ENCODE data around the gene RNF169.

RNF169 gene

GRCh38 chr11:74748211-74749126 is at the start of gene RNF169:
TSS of gene RNF169 (plus strand) at chr11:74748849. CDS start at chr11:74748881, 32 bp downstream.
- H3K9ac ChIP-seq (ENCODE audit: low read length): peak within 1 kb of the TSS; percentile 91
- H3K9me3 ChIP-seq (ENCODE audit: control insufficient read depth, insufficient read depth, low read depth, low read length): no peaks in the 10 kb centered on the region
- H3K27me3 ChIP-seq (ENCODE audit: control insufficient read depth, insufficient read depth, low read length): no peaks in the 10 kb centered on the region
- peak within 1 kb of the TSS; percentile 89 for H3K4me3 ChIP-seq (ENCODE audit: low read depth, low read length)
- H3K27ac ChIP-seq (ENCODE audit: low read depth, low read length): peak within 1 kb of the TSS; percentile 57; the same call in 1 of the 2 replicates
- H3K4me1 ChIP-seq (ENCODE audit: control insufficient read depth, insufficient read depth, low read length): peaks cover 13% of the 10 kb centered on the region
- no peaks in the 10 kb centered on the region for H3K36me3 ChIP-seq (ENCODE audit: control insufficient read depth, insufficient read depth, low read length)

DNA sequence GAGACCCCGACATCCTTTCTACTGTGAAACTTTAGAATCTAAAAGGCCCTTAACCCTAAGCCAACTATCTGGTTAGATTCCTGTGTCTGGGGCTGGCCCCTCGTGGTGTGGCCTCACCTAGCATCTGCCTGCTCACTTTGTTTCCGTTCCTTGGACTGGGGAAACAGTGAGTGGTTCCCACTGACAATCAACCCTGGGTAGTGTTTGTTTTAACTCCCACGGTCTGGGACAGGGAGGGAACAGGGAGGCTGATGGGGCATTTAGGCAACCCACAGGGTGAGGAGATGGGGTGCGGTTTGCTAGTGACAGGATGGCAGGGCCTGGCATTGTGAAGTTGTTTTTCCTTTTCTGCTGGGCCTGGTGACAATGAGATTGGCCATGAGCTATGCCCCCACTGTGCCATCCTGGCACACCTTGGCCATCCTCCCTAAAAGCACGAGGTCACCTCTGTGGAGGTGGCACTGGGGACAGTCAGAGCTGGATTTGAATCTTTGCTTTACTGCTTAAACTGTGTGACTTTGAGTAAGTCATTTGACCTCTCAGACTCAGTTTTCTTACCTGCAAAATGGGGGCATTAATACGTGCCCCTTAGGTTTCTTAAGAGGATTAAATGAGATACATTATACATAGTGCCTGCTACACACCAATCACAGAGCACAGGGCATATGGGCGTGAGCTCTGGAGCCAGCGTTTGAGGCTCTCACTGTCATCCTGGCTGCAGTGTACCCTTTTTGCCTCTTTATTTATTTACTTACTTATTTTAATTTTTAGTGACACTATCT is 48.8 kb upstream of the RNF169 start:
- Histone ChIP-seq H3K27ac (ENCODE audit: low read depth, low read length) (no peak overlapping the region), H3K4me1 (ENCODE audit: control insufficient read depth, insufficient read depth, low read length) (peaks cover 16% of the 10 kb centered on the region), H3K4me3 (ENCODE audit: low read depth, low read length) (no peak overlapping the region), H3K27me3 (ENCODE audit: control insufficient read depth, insufficient read depth, low read length) (no peaks in the 10 kb centered on the region; the same call in 1 of the 2 replicates), H3K36me3 (ENCODE audit: control insufficient read depth, insufficient read depth, low read length) (no peaks in the 10 kb centered on the region), H3K9me3 (ENCODE audit: control insufficient read depth, insufficient read depth, low read depth, low read length) (no peaks in the 10 kb centered on the region), H3K9ac (ENCODE audit: low read length) (no peak overlapping the region)

- Histone ChIP-seq H3K4me1 (ENCODE audit: control insufficient read depth, insufficient read depth, low read length) (peaks cover 13% of the 10 kb centered on the region), H3K36me3 (ENCODE audit: control insufficient read depth, insufficient read depth, low read length) (no peaks in the 10 kb centered on the region), H3K9ac (ENCODE audit: low read length) (no peak overlapping the region), H3K27me3 (ENCODE audit: control insufficient read depth, insufficient read depth, low read length) (no peaks in the 10 kb centered on the region; the same call in 1 of the 2 replicates), H3K9me3 (ENCODE audit: control insufficient read depth, insufficient read depth, low read depth, low read length) (no peaks in the 10 kb centered on the region), H3K4me3 (ENCODE audit: low read depth, low read length) (no peak overlapping the region), H3K27ac (ENCODE audit: low read depth, low read length) (no peak overlapping the region)
Measured at GRCh38 chr11:74701351-74701750, 47.3 kb upstream of the RNF169 start.

DNA sequence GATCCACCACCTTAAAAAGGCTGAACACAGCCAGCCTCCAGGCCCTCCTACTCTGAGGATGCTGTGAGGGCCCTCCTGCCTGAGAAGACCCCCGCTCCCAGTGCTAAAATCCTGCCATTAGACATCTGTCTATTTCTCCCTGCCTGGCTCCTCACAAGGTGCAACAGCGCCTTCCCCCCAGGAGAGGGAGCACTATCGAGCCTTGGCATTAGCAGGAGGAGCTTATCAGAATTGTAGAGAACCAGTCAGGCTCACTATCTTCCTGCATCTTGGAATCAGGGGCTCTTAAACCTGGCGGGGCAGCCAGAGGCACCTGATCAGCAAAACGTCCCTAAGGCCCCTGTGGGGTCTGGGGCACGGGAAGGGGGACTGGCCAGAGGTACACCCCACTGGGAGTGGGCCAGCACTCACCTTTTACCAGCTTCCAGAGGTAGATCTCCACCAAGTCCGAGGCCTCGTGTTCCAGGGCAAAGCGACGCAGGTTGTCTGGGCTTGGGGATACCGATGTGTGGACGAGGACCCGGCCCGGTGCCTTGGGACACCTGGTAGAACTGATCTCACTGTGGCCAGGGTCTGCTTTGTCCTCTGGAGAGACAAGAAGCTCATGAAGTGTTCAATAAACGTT is 46.2 kb upstream of the RNF169 start:
- peaks cover 1% of the 10 kb centered on the region; the same call in 1 of the 2 replicates for H3K4me1 ChIP-seq (ENCODE audit: control insufficient read depth, insufficient read depth, low read length)
- no peak overlapping the region for H3K27ac ChIP-seq (ENCODE audit: low read depth, low read length)
- H3K9me3 ChIP-seq (ENCODE audit: control insufficient read depth, insufficient read depth, low read depth, low read length): no peaks in the 10 kb centered on the region
- H3K4me3 ChIP-seq (ENCODE audit: low read depth, low read length): no peak overlapping the region
- no peaks in the 10 kb centered on the region; the same call in 1 of the 2 replicates for H3K27me3 ChIP-seq (ENCODE audit: control insufficient read depth, insufficient read depth, low read length)
- no peak overlapping the region for H3K9ac ChIP-seq (ENCODE audit: low read length)
- no peaks in the 10 kb centered on the region for H3K36me3 ChIP-seq (ENCODE audit: control insufficient read depth, insufficient read depth, low read length)

DNA sequence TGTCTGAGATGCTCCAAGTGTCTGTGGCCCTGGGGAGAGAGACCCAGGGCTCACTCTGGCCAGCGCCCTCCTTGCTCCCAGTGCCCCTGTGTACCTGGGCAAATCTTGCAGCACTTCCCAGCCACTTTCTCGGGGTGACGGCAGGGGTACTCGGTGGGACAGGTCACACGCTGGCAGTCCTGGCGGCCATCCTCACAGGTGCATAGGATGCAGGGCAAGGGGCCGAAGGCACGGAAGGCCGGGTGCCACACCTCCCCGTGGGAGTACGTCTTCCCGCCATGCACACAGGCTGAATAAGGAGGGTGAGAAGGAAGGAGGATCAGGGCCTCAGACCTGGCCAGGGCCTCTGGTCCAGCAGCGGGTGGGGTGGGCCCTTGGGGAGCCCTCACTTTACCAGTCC is 45.4 kb upstream of the RNF169 start:
- H3K4me1 ChIP-seq (ENCODE audit: control insufficient read depth, insufficient read depth, low read length): peaks cover 5% of the 10 kb centered on the region; the same call in 1 of the 2 replicates
- H3K36me3 ChIP-seq (ENCODE audit: control insufficient read depth, insufficient read depth, low read length): no peaks in the 10 kb centered on the region
- H3K27me3 ChIP-seq (ENCODE audit: control insufficient read depth, insufficient read depth, low read length): no peaks in the 10 kb centered on the region; the same call in 1 of the 2 replicates
- H3K9ac ChIP-seq (ENCODE audit: low read length): no peak overlapping the region
- H3K4me3 ChIP-seq (ENCODE audit: low read depth, low read length): no peak overlapping the region
- H3K9me3 ChIP-seq (ENCODE audit: control insufficient read depth, insufficient read depth, low read depth, low read length): no peaks in the 10 kb centered on the region
- no peak overlapping the region for H3K27ac ChIP-seq (ENCODE audit: low read depth, low read length)

DNA sequence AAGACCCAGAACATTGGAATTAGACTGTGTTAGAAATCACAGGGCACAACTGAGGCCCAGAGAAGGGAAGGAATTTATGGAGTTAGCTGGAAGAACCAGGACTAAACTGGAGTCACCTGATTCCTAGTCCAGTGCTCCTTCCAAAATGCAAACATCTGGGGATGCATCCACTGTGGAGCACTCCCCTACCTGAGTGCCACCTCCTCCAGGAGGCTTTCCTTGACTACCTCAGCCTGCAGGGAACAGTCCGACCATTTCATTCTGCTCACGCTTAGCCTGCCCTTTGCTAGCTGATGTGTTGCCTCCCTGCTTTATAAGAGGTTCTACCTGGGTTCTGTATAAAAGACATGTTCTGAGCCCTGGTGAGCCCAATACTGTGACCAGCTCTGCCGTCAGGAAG is 41.5 kb upstream of the RNF169 start:
- H3K36me3 ChIP-seq (ENCODE audit: control insufficient read depth, insufficient read depth, low read length): no peaks in the 10 kb centered on the region
- peaks cover 16% of the 10 kb centered on the region for H3K4me1 ChIP-seq (ENCODE audit: control insufficient read depth, insufficient read depth, low read length)
- no peaks in the 10 kb centered on the region for H3K9me3 ChIP-seq (ENCODE audit: control insufficient read depth, insufficient read depth, low read depth, low read length)
- H3K27me3 ChIP-seq (ENCODE audit: control insufficient read depth, insufficient read depth, low read length): no peaks in the 10 kb centered on the region; the same call in 1 of the 2 replicates
- no peak overlapping the region for H3K27ac ChIP-seq (ENCODE audit: low read depth, low read length)
- H3K4me3 ChIP-seq (ENCODE audit: low read depth, low read length): no peak overlapping the region
- H3K9ac ChIP-seq (ENCODE audit: low read length): no peak overlapping the region

DNA sequence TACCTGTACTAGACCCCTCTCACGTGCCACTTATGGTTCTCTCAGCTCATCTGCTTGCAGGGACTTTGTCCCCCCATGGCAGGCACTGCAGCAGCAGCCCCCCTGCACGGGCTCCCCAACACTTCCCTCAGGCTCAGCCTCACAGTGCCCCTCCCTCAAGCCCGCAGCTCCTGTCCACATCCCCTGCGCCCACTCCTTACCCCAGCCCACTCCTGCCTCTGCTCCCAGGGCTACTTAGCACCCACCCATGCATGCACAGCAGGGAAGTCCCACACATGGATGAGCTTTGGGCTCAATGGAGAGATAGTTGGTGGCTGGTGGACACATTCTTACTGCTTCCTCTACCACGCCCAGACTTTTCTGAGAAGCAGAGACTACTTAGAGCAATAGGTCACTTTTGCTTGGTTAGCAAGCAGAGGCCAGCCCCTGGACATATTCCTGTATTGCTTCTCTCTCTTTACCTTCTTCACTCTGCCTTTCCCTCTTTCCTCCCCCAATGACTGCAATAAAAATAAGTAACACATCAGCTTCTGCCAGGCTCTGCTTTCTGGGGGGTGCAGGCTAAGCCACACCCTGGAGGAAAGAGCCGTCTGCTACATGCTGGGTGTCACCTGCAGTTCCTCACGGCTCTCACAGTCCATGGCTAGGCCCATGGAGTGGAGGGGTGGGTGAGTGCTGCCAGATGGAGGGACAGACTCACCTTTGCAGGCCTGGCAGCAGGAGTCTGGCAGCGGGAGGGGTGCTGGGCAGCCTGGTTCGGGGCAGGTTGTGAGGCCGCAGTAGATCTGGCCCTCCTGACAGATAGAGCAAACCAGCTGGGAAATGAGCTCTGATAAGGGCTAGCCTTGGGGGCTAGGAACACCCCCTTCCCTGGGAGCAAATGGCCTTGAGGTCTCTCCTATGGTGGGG is 40.8 kb upstream of the RNF169 start:
- no peak overlapping the region for H3K9ac ChIP-seq (ENCODE audit: low read length)

DNA sequence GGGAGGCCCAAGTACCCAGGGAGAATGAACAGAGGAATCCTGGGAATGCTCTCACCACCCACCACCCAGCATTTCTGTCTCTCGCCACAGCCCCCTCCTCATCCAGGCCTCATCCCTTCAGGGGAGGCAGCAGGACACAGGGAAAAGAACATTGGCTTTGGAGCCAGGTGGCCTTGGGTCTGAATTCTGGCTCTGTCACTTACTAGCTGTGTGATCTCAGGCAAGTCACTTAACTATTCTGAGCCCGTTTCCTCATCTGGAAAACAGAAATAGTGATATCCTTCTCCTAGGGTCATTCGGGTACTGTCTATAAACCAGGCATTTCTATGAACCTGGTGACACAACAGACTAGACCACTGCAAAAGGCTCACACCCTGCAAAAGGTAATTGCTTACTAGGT is 39.5 kb upstream of the RNF169 start:
- no peak overlapping the region for H3K27ac ChIP-seq (ENCODE audit: low read depth, low read length)
- H3K27me3 ChIP-seq (ENCODE audit: control insufficient read depth, insufficient read depth, low read length): no peaks in the 10 kb centered on the region
- no peaks in the 10 kb centered on the region for H3K36me3 ChIP-seq (ENCODE audit: control insufficient read depth, insufficient read depth, low read length)
- H3K4me3 ChIP-seq (ENCODE audit: low read depth, low read length): no peak overlapping the region
- no peak overlapping the region for H3K9ac ChIP-seq (ENCODE audit: low read length)
- no peaks in the 10 kb centered on the region for H3K9me3 ChIP-seq (ENCODE audit: control insufficient read depth, insufficient read depth, low read depth, low read length)
- peaks cover 16% of the 10 kb centered on the region for H3K4me1 ChIP-seq (ENCODE audit: control insufficient read depth, insufficient read depth, low read length)

More for the DNA sequence above, 40.8 kb upstream of the RNF169 start:
- Histone ChIP-seq H3K9me3 (ENCODE audit: control insufficient read depth, insufficient read depth, low read depth, low read length) (no peaks in the 10 kb centered on the region), H3K27me3 (ENCODE audit: control insufficient read depth, insufficient read depth, low read length) (no peaks in the 10 kb centered on the region; the same call in 1 of the 2 replicates), H3K4me3 (ENCODE audit: low read depth, low read length) (no peak overlapping the region), H3K36me3 (ENCODE audit: control insufficient read depth, insufficient read depth, low read length) (no peaks in the 10 kb centered on the region), H3K4me1 (ENCODE audit: control insufficient read depth, insufficient read depth, low read length) (peaks cover 16% of the 10 kb centered on the region), H3K27ac (ENCODE audit: low read depth, low read length) (no peak overlapping the region)

GRCh38 chr11:74710281-74710938 is 38.2 kb upstream of the RNF169 start:
- H3K4me1 ChIP-seq (ENCODE audit: control insufficient read depth, insufficient read depth, low read length): peaks cover 16% of the 10 kb centered on the region
- no peaks in the 10 kb centered on the region for H3K27me3 ChIP-seq (ENCODE audit: control insufficient read depth, insufficient read depth, low read length)
- no peak overlapping the region for H3K27ac ChIP-seq (ENCODE audit: low read depth, low read length)
- H3K9ac ChIP-seq (ENCODE audit: low read length): no peak overlapping the region
- no peaks in the 10 kb centered on the region for H3K9me3 ChIP-seq (ENCODE audit: control insufficient read depth, insufficient read depth, low read depth, low read length)
- no peak overlapping the region for H3K4me3 ChIP-seq (ENCODE audit: low read depth, low read length)
- H3K36me3 ChIP-seq (ENCODE audit: control insufficient read depth, insufficient read depth, low read length): no peaks in the 10 kb centered on the region

GRCh38 chr11:74713686-74714085 is 35.0 kb upstream of the RNF169 start:
- Histone ChIP-seq H3K9ac (ENCODE audit: low read length) (no peak overlapping the region), H3K36me3 (ENCODE audit: control insufficient read depth, insufficient read depth, low read length) (no peaks in the 10 kb centered on the region), H3K4me1 (ENCODE audit: control insufficient read depth, insufficient read depth, low read length) (peaks cover 11% of the 10 kb centered on the region), H3K27ac (ENCODE audit: low read depth, low read length) (no peak overlapping the region), H3K9me3 (ENCODE audit: control insufficient read depth, insufficient read depth, low read depth, low read length) (no peaks in the 10 kb centered on the region), H3K4me3 (ENCODE audit: low read depth, low read length) (no peak overlapping the region), H3K27me3 (ENCODE audit: control insufficient read depth, insufficient read depth, low read length) (no peaks in the 10 kb centered on the region)

All from HUES6 (cell line).